Right lobe of liver (tissue), 4 donors: ENCODE results near the gene TBC1D1.

Experiments used
- POLR2A ChIP-seq: fragments of 450-650 bp; IDR thresholded peaks from one replicate; pipeline ENCODE4 v1.6.1; 2017; ENCODE audit warnings: antibody characterized with exemption, mild to moderate bottlenecking
- TF ChIP-seq, protein P1 (sequence below), 4 donors: fragments of 200-600 bp in 3 of 4; fragments of 450-650 bp in 1 of 4; IDR thresholded peaks; one replicate each; pipeline versions ENCODE4 v1.5.1 to v1.8.0; 2016 to 2022; ENCODE audit warnings: antibody characterized with exemption in 4 of 4, mild to moderate bottlenecking in 2 of 4
- donor health status: DM: no; HTN: no; CAD: no.
- donor health status: DM: no; HTN: no; CAD: no.
- donor health status: DM: no; HTN: yes; CAD: no.

DNA sequence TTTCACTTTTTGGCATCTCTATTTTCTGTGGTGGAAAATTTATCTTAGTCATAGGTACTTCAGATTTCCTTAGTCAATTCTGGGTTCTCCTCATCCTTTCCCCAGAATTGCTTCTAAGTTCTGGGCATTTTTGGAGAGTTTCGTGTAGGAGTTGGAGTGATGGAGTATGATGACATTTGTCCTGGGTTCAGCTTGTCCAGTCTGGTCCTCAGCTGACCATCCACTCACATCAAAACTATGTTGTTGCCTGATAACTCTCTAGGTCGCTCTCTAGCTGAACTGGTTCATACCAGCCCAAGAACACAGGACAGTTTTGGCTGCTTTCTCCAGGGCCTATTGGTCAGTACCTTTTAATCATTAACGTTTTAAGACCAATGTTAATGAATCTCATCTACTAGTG is 82.6 kb downstream of the TBC1D1 start:
- TF ChIP-seq, protein P1, sequence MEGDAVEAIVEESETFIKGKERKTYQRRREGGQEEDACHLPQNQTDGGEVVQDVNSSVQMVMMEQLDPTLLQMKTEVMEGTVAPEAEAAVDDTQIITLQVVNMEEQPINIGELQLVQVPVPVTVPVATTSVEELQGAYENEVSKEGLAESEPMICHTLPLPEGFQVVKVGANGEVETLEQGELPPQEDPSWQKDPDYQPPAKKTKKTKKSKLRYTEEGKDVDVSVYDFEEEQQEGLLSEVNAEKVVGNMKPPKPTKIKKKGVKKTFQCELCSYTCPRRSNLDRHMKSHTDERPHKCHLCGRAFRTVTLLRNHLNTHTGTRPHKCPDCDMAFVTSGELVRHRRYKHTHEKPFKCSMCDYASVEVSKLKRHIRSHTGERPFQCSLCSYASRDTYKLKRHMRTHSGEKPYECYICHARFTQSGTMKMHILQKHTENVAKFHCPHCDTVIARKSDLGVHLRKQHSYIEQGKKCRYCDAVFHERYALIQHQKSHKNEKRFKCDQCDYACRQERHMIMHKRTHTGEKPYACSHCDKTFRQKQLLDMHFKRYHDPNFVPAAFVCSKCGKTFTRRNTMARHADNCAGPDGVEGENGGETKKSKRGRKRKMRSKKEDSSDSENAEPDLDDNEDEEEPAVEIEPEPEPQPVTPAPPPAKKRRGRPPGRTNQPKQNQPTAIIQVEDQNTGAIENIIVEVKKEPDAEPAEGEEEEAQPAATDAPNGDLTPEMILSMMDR (IDR thresholded peaks at IDR 0.05), result no peak
- no peak for TF ChIP-seq POLR2A
